Lung (tissue), 12 donors: Measurements from ENCODE around the gene NABP2. TPM values are rescaled to one million over a fixed set of nuclear protein-coding genes. Genes with fewer than 3 reads are reported as not detected.

Experiments
- ATAC-seq: fragments of 200-7000 bp; cut with Tn5 transposase; one replicate; pipeline ENCODE4 v1.9.1; 2020; ENCODE audit warnings: moderate number of reproducible peaks; ENCODE audit not compliant: insufficient read depth, low FRiP score
- DNase-seq, 3 donors: peaks; one replicate each; pipeline ENCODE4 v3.0.0-alpha.2; 2013 to 2017
- H3K27ac ChIP-seq, 2 donors: one replicate each; pipeline ENCODE4 v1.5.1; 2013; ENCODE audit warnings: mild to moderate bottlenecking in 2 of 2, moderate library complexity in 2 of 2, control low read depth in 1 of 2, inconsistent platforms in 1 of 2, low read depth in 1 of 2, low read length in 1 of 2
- H3K27me3 ChIP-seq, 3 donors: one replicate each; pipeline ENCODE4 v1.5.1; 2013; ENCODE audit warnings: low read length in 2 of 3; ENCODE audit not compliant: control insufficient read depth in 3 of 3, insufficient read depth in 3 of 3
- H3K36me3 ChIP-seq, 4 donors: one replicate each; pipeline ENCODE4 v1.5.1; 2013; ENCODE audit warnings: low read length in 4 of 4, mild to moderate bottlenecking in 1 of 4, moderate library complexity in 1 of 4; ENCODE audit not compliant: control insufficient read depth in 4 of 4, insufficient read depth in 4 of 4
- H3K4me1 ChIP-seq, 5 donors: one replicate each; pipeline ENCODE4 v1.5.1; 2013; ENCODE audit warnings: low read length in 5 of 5, mild to moderate bottlenecking in 2 of 5, moderate library complexity in 1 of 5; ENCODE audit not compliant: control insufficient read depth in 5 of 5, insufficient read depth in 5 of 5
- H3K4me3 ChIP-seq: one replicate; pipeline ENCODE4 v1.5.1; 2013; ENCODE audit warnings: mild to moderate bottlenecking, control low read depth, moderate library complexity
- H3K9ac ChIP-seq, 2 donors: one replicate each; pipeline ENCODE4 v1.5.1; 2013; ENCODE audit warnings: low read length in 2 of 2, control low read depth in 1 of 2; ENCODE audit not compliant: insufficient read depth in 1 of 2
- H3K9me3 ChIP-seq, 4 donors: one replicate each; pipeline ENCODE4 v1.5.1; 2013; ENCODE audit warnings: low read length in 3 of 4, mild to moderate bottlenecking in 1 of 4, moderate library complexity in 1 of 4; ENCODE audit not compliant: control insufficient read depth in 4 of 4, insufficient read depth in 3 of 4
- CTCF ChIP-seq: IDR thresholded peaks from 2 replicates; pipeline ENCODE4 v1.5.1; 2012; ENCODE audit warnings: mild to moderate bottlenecking; ENCODE audit errors: control extremely low read depth, extremely low read depth
- WGBS, 2 donors: extraction: QIAGEN DNeasy Blood & Tissue Kit; methylation state at CpG; one replicate each; pipeline ENCODE4 v1.1.7; 2013; 5-methylcytosine and 5-hydroxymethylcytosine counted together
- polyA plus RNA-seq, 2 donors: library from polyadenylated mRNA; stranded (reverse); fragments of 200-250 nt; gene quantifications; one replicate each; pipeline ENCODE4 v1.2.1, GENCODE V29; 2013
- total RNA-seq, 2 donors: library from RNA; depleted of rRNA in 1 of 2; stranded (reverse); fragments of >200 nt in 1 of 2; gene quantifications; one replicate each; pipeline ENCODE4 v1.2.1, GENCODE V29; 2014 to 2021
- donor health status: control.
- donor health status: control.
- donor health status: Bipolar disorder and iron deficiency.
- donor health status: healthy.
- donor health status: DM: yes; HTN: yes; CAD: no.

NABP2 gene
- total and polyA plus RNA-seq, 4 donors: 11.3 to 31.4 (median 23.0) TPM

GRCh38 chr12:56188131-56188777 is 35.9 kb upstream of the NABP2 start:
- peak in 2 of 3 donors; percentile 29 to 31 for DNase-seq
- peak overlapping the region; percentile 68 for H3K4me3 ChIP-seq
- 9 to 13% methylated on average over 10 of the region's 10 CpGs for WGBS, 2 donors
- peak overlapping the region; percentile 56 to 63 for H3K9ac ChIP-seq
- H3K4me1 ChIP-seq: peaks cover 0 to 22% (median 5%) of the 10 kb centered on the region in 5 donors
- no peak for ATAC-seq
- no peaks in the 10 kb centered on the region for H3K27me3 ChIP-seq
- no peak for TF ChIP-seq CTCF
- peak overlapping the region in 1 of 2 donors; percentile 61 for H3K27ac ChIP-seq
- H3K36me3 ChIP-seq: peaks cover 10 to 24% (median 14%) of the 10 kb centered on the region in 4 donors
- no peaks in the 10 kb centered on the region for H3K9me3 ChIP-seq

DNA sequence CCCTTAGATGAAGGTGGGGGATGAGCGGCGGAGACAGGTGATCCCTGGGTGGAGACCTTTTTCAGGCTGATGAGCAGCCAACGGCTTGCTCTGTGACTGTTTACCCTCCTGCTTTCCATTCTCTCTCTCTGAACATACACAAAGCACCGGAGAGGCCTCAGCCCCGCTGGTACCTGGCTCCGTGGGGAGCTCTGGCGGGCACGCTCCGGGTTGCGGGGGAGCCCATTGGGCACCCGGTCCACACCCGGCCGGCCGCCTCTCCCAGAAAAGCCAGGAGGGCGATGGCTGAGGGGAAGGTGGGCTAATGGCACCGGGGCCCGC is 35.4 kb upstream of the NABP2 start:
- no peak for ATAC-seq
- TF ChIP-seq CTCF: no peak
- Histone ChIP-seq H3K27me3 (no peaks in the 10 kb centered on the region), H3K27ac (peak overlapping the region; percentile 61 to 66), H3K36me3 (peaks cover 8 to 19% (median 11%) of the 10 kb centered on the region in 4 donors), H3K9me3 (no peaks in the 10 kb centered on the region), H3K9ac (peak overlapping the region; percentile 56 to 63), H3K4me1 (peaks cover 0 to 22% (median 5%) of the 10 kb centered on the region in 5 donors), H3K4me3 (peak overlapping the region; percentile 68)
- no peak for DNase-seq
- 0 to 1% methylated on average over 17 of the region's 17 CpGs for WGBS, 2 donors

GRCh38 chr12:56189099-56189917 is 34.8 kb upstream of the NABP2 start, which contains the start of gene SMARCC2:
Gene SMARCC2 (minus strand): TSS chr12:56189483. CDS start chr12:56189461, 22 bp downstream.
- peak; percentile 84 for TF ChIP-seq CTCF
- H3K27ac ChIP-seq: peak within 1 kb of the TSS; percentile 80 to 93
- WGBS, 2 donors: 1% methylated on average over 67 to 93 of the region's 93 CpGs
- H3K9ac ChIP-seq: peak within 1 kb of the TSS; percentile 77 to 86
- H3K9me3 ChIP-seq: no peaks in the 10 kb centered on the region
- ATAC-seq: peak; percentile 88
- no peaks in the 10 kb centered on the region for H3K27me3 ChIP-seq
- peaks cover 3 to 16% (median 7%) of the 10 kb centered on the region in 4 donors for H3K36me3 ChIP-seq
- H3K4me3 ChIP-seq: peak within 1 kb of the TSS; percentile 78
- peaks cover 0 to 22% (median 5%) of the 10 kb centered on the region in 5 donors for H3K4me1 ChIP-seq
- peak; percentile 88 to 92 (median 92) for DNase-seq
